ENCODE measurements around the gene MBNL2. TPM values are rescaled to one million over a fixed set of nuclear protein-coding genes. Genes with fewer than 3 reads are reported as not detected.
A peak's percentile ranks its signal among the peaks of the same experiment; 100 is the strongest.

MBNL2 gene
- total RNA-seq, 4 donors from 2014 or later, result 50.7 to 115 (median 72.0) TPM

- no peaks in the 10 kb centered on the region for H3K9me3 ChIP-seq
- H3K4me3 ChIP-seq, result no peak overlapping the region
- no peak for DNase-seq
- H3K4me1 ChIP-seq, result no peaks in the 10 kb centered on the region
- H3K36me3 ChIP-seq, result no peaks in the 10 kb centered on the region
- H3K27ac ChIP-seq, result no peak overlapping the region
- intact Hi-C loops (cut with DNase I; ENCODE audit: low total_unique reads), result no loop called here
- H3K27me3 ChIP-seq, result no peaks in the 10 kb centered on the region
- no peak for TF ChIP-seq POLR2A (IDR thresholded peaks at IDR 0.05)
- TF ChIP-seq, protein P1, sequence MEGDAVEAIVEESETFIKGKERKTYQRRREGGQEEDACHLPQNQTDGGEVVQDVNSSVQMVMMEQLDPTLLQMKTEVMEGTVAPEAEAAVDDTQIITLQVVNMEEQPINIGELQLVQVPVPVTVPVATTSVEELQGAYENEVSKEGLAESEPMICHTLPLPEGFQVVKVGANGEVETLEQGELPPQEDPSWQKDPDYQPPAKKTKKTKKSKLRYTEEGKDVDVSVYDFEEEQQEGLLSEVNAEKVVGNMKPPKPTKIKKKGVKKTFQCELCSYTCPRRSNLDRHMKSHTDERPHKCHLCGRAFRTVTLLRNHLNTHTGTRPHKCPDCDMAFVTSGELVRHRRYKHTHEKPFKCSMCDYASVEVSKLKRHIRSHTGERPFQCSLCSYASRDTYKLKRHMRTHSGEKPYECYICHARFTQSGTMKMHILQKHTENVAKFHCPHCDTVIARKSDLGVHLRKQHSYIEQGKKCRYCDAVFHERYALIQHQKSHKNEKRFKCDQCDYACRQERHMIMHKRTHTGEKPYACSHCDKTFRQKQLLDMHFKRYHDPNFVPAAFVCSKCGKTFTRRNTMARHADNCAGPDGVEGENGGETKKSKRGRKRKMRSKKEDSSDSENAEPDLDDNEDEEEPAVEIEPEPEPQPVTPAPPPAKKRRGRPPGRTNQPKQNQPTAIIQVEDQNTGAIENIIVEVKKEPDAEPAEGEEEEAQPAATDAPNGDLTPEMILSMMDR (IDR thresholded peaks at IDR 0.05), result no peak
Observed at GRCh38 chr13:97198753-97199152, 23.4 kb upstream of the MBNL2 start.

DNA sequence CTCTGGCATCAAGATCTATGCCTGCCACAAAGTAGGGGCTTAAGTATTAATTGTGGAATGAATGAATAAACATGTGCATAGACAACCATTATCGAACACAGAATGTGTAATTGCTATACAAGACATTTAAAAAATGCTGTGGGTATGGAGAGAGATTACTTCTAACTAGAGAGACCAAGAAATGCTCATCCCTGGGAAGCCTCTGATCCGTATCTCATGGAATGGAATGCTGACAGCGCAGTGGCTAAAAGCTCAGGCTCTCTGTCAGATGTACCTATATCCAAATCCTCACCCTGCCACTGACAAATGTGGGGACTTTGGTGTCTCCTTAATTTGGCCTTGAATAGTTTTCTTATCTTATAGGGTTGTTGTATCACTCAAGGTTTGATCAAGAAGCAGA, 22.7 kb upstream of the MBNL2 start:
- TF ChIP-seq, protein P1 (IDR thresholded peaks at IDR 0.05), result no peak
- TF ChIP-seq POLR2A (IDR thresholded peaks at IDR 0.05), result no peak
- no peaks in the 10 kb centered on the region for H3K9me3 ChIP-seq
- H3K27me3 ChIP-seq, result no peaks in the 10 kb centered on the region
- intact Hi-C loops (cut with DNase I; ENCODE audit: low total_unique reads), result no loop called here
- no peak for DNase-seq
- no peak overlapping the region for H3K27ac ChIP-seq
- no peaks in the 10 kb centered on the region for H3K4me1 ChIP-seq
- no peak overlapping the region for H3K4me3 ChIP-seq
- H3K36me3 ChIP-seq, result no peaks in the 10 kb centered on the region

DNA sequence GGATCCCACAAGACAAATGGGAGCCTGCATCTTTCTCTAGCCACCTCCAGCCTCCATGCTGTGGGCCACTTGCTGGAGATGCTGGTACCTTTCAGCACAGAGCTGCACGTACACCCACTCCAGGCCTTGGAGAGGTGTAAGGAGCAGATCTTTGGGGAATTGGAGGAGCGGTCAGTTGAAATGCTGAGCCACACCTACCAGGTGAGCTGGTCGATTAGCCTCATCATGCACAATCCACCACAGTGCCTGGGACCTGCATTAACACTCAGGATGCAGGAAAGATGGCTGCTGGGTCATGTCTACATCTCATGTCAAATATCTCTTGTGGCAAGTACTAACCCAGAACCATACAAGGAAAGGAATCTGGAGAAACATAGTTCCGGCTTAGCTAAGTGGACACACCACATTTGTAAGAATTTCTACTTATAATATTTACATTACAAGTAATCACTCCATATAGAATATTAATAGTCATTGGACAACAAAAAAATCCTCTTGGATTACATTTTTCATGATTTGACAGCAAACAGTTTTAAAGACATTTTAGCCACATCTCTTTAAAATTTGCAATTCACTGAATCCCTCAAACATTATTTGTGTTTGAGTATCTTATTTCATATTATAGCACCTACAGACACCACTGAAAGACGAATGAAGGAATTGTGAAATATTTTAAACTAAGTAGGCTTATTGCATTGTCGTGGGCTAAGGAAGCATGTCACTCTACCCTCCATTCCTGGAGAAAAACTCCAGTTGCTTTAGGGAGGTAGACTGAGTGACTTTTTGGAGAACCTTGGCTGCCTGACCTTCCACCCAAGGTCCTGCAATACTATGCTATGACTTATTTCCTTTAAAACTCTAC, 21.8 kb upstream of the MBNL2 start:
- intact Hi-C loops (cut with DNase I; ENCODE audit: low total_unique reads), result no loop called here

DNA sequence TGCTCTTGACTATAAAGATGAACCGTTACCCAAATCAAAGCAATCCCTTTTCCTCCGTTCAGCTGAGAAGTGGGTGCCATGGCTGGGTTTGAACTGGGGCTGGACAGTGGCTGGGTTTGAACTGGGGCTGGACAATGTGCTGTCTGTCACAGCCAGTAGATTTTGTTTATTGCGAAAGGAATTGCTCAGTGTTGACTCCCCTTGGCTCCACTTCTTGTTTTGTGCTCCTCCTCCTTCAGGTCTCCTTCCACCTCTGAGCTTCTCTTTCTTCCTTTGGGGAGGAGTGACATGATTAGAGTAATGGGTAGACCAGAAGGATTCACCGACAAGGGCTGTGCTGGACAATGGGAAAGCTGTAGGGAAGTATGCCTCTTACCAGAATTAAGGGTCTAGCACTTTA, 19.4 kb upstream of the MBNL2 start:
- no peak overlapping the region for H3K4me3 ChIP-seq
- H3K4me1 ChIP-seq, result no peaks in the 10 kb centered on the region
- no peak for DNase-seq
- no peaks in the 10 kb centered on the region for H3K36me3 ChIP-seq
- intact Hi-C loops (cut with DNase I; ENCODE audit: low total_unique reads), result no loop called here
- no peak overlapping the region for H3K27ac ChIP-seq
- TF ChIP-seq, protein P1 (IDR thresholded peaks at IDR 0.05), result no peak
- TF ChIP-seq POLR2A (IDR thresholded peaks at IDR 0.05), result no peak
- H3K9me3 ChIP-seq, result no peaks in the 10 kb centered on the region
- no peaks in the 10 kb centered on the region for H3K27me3 ChIP-seq

More for the DNA sequence above, 21.8 kb upstream of the MBNL2 start:
- Histone ChIP-seq H3K4me3 (no peak overlapping the region), H3K4me1 (no peaks in the 10 kb centered on the region), H3K36me3 (no peaks in the 10 kb centered on the region), H3K9me3 (no peaks in the 10 kb centered on the region), H3K27me3 (no peaks in the 10 kb centered on the region), H3K27ac (no peak overlapping the region)
- no peak for TF ChIP-seq POLR2A (IDR thresholded peaks at IDR 0.05)
- TF ChIP-seq, protein P1 (IDR thresholded peaks at IDR 0.05), result no peak
- no peak for DNase-seq

- no peak for DNase-seq
- Histone ChIP-seq H3K9me3 (no peaks in the 10 kb centered on the region), H3K27me3 (no peaks in the 10 kb centered on the region), H3K36me3 (no peaks in the 10 kb centered on the region), H3K4me3 (no peak overlapping the region), H3K27ac (peak overlapping the region; percentile 2 to 9), H3K4me1 (no peaks in the 10 kb centered on the region)
- no peak for TF ChIP-seq POLR2A (IDR thresholded peaks at IDR 0.05)
- TF ChIP-seq, protein P1 (IDR thresholded peaks at IDR 0.05), result no peak
- intact Hi-C loops (cut with DNase I; ENCODE audit: low total_unique reads), result no loop called here
Observed at GRCh38 chr13:97205465-97205864, 16.7 kb upstream of the MBNL2 start.

Data from uterus (tissue), 4 donors.